Kidney (tissue), 14 donors: ENCODE results near the gene PGLYRP2. TPM values are rescaled to one million over a fixed set of nuclear protein-coding genes. Genes with fewer than 3 reads are reported as not detected.

Experiments
- DNase-seq, 5 donors: peaks; one replicate each; pipeline ENCODE4 v3.0.0-alpha.2; 2013 to 2020
- FAIRE-seq: peaks from 2 replicates; lab custom pipeline; 2012; peaks lifted over from hg19 to GRCh38; lab: Jason Lieb, UNC
- H3K27ac ChIP-seq, 2 donors: one replicate each; pipeline ENCODE4 v1.7.0; 2013; ENCODE audit warnings: low read depth in 2 of 2, low read length in 2 of 2, inconsistent platforms in 1 of 2
- H3K27me3 ChIP-seq: one replicate; pipeline ENCODE4 v1.7.1; 2013; ENCODE audit warnings: low read length, inconsistent platforms; ENCODE audit not compliant: control insufficient read depth, insufficient read depth
- H3K36me3 ChIP-seq, 3 donors: one replicate each; pipeline versions ENCODE4 v1.7.0 to v1.7.1; 2013; ENCODE audit warnings: low read length in 3 of 3, control low read depth in 1 of 3, inconsistent platforms in 1 of 3; ENCODE audit not compliant: insufficient read depth in 3 of 3, control insufficient read depth in 2 of 3
- H3K4me1 ChIP-seq, 3 donors: one replicate each; pipeline versions ENCODE4 v1.7.0 to v1.7.1; 2013; ENCODE audit warnings: low read length in 3 of 3, inconsistent platforms in 1 of 3, low read depth in 1 of 3; ENCODE audit not compliant: control insufficient read depth in 2 of 3, insufficient read depth in 2 of 3
- H3K4me3 ChIP-seq, 3 donors: one replicate each; pipeline versions ENCODE4 v1.7.0 to v1.8.1; 2013; ENCODE audit warnings: low read length in 3 of 3, control low read depth in 1 of 3, inconsistent platforms in 1 of 3
- H3K9ac ChIP-seq, 3 donors: one replicate each; pipeline versions ENCODE4 v1.7.0 to v1.7.1; 2013; ENCODE audit warnings: low read length in 3 of 3, control low read depth in 1 of 3, inconsistent platforms in 1 of 3
- H3K9me3 ChIP-seq, 3 donors: one replicate each; pipeline versions ENCODE4 v1.7.0 to v1.7.1; 2013; ENCODE audit warnings: low read length in 3 of 3, control low read depth in 1 of 3, inconsistent platforms in 1 of 3; ENCODE audit not compliant: control insufficient read depth in 2 of 3, insufficient read depth in 1 of 3
- CTCF ChIP-seq: IDR thresholded peaks from 3 replicates; pipeline ENCODE4 v1.5.1; 2012; ENCODE audit warnings: mild to moderate bottlenecking, moderate library complexity, borderline replicate concordance; ENCODE audit not compliant: insufficient read depth; ENCODE audit errors: extremely low read depth
- intact Hi-C: fragments of 100-400 bp; cut with DNase I; formaldehyde crosslinking; loops from one replicate; pipeline ENCODE4 v1.11.1; 2022
- polyA plus RNA-seq: library from polyadenylated mRNA; stranded (reverse); fragments of 350-450 nt; fragmentation: Illumina TruSeq; extraction: RNeasy Lipid Tissue Mini Kit (QIAGEN cat#74804); gene quantifications from one replicate; pipeline ENCODE4 v1.2.3, GENCODE V29; 2014; ENCODE audit warnings: low read depth, low replicate concordance; ENCODE audit not compliant: insufficient read depth
- total RNA-seq: library from RNA; stranded (reverse); fragmentation: NEBNext Ultra II Directional; extraction: Animal tissue kit (Norgen Biotek cat#: 25700); gene quantifications from one replicate; pipeline ENCODE4 v1.2.1, GENCODE V29; 2021
- donor health status: control.
- donor health status: control.
- donor health status: control.
- donor health status: control.
- donor health status: control.
- donor health status: DM: yes; HTN: yes; CAD: no.
- donor health status: Normal renal cell carcinoma (clear cell type).

Gene PGLYRP2
- total and polyA plus RNA-seq, 2 donors from 2014 or later: not detected

GRCh38 chr19:15453906-15454860 lies 25.1 kb downstream of the PGLYRP2 start:
- Histone ChIP-seq H3K9ac (no peak overlapping the region), H3K4me3 (no peak overlapping the region), H3K4me1 (peaks cover 0 to 10% (median 0%) of the 10 kb centered on the region in 3 donors), H3K27ac (no peak overlapping the region), H3K36me3 (no peaks in the 10 kb centered on the region), H3K27me3 (peaks cover 14% of the 10 kb centered on the region), H3K9me3 (no peaks in the 10 kb centered on the region)
- no peak for TF ChIP-seq CTCF
- FAIRE-seq (no peak), DNase-seq (no peak)
- intact Hi-C loops: no loop called here

GRCh38 chr19:15453091-15453578 lies 26.2 kb downstream of the PGLYRP2 start:
- H3K27ac ChIP-seq: peak overlapping the region in 1 of 2 donors; percentile 32
- H3K4me3 ChIP-seq: peak overlapping the region in 2 of 3 donors; percentile 55 to 64
- TF ChIP-seq CTCF: no peak
- peaks cover 11% of the 10 kb centered on the region for H3K27me3 ChIP-seq
- H3K36me3 ChIP-seq: no peaks in the 10 kb centered on the region
- no peak for FAIRE-seq
- peaks cover 0 to 14% (median 0%) of the 10 kb centered on the region in 3 donors for H3K4me1 ChIP-seq
- peak in 4 of 5 donors; percentile 44 to 80 (median 58) for DNase-seq
- peak overlapping the region in 1 of 3 donors; percentile 58 for H3K9ac ChIP-seq
- intact Hi-C loops: no loop called here
- H3K9me3 ChIP-seq: no peaks in the 10 kb centered on the region

GRCh38 chr19:15452111-15453047 lies 26.9 kb downstream of the PGLYRP2 start:
- DNase-seq (peak; percentile 89 to 96 (median 91)), FAIRE-seq (no peak)
- Histone ChIP-seq H3K9ac (peak overlapping the region in 1 of 3 donors; percentile 58), H3K27ac (peak overlapping the region in 1 of 2 donors; percentile 32), H3K4me1 (peaks cover 0 to 14% (median 0%) of the 10 kb centered on the region in 3 donors), H3K4me3 (peak overlapping the region; percentile 20 to 64 (median 55)), H3K9me3 (no peaks in the 10 kb centered on the region), H3K27me3 (peaks cover 11% of the 10 kb centered on the region), H3K36me3 (no peaks in the 10 kb centered on the region)
- intact Hi-C loops: no loop called here
- no peak for TF ChIP-seq CTCF
